Thoracic aorta (tissue), 2 donors: ENCODE data around the gene AK9. TPM values are rescaled to one million over a fixed set of nuclear protein-coding genes. Genes with fewer than 3 reads are reported as not detected.

Experiments
- ATAC-seq: fragments of 150-250 bp; one replicate; pipeline ENCODE4 v1.8.0; 2017; ENCODE audit warnings: low read depth; ENCODE audit not compliant: insufficient number of reproducible peaks, low FRiP score
- DNase-seq: peaks from one replicate; pipeline ENCODE4 v3.0.0-alpha.2; 2020; ENCODE audit warnings: low spot score
- H3K27ac ChIP-seq, 2 donors: fragments of 200-600 bp; sonication (generic); 1 replicate in 1 of 2; 2 replicates in 1 of 2; pipeline ENCODE4 v1.5.1; 2016; ENCODE audit warnings: mild to moderate bottlenecking in 2 of 2, moderate library complexity in 2 of 2
- H3K27me3 ChIP-seq: fragments of 200-600 bp; sonication (generic); replicated peaks from 2 replicates; pipeline ENCODE4 v1.6.0; 2016; ENCODE audit warnings: mild to moderate bottlenecking; ENCODE audit not compliant: insufficient read depth
- H3K36me3 ChIP-seq: fragments of 200-600 bp; sonication (generic); one replicate; pipeline ENCODE4 v1.5.1; 2016
- H3K4me1 ChIP-seq, 2 donors: fragments of 200-600 bp; sonication (generic); 1 replicate in 1 of 2; 2 replicates in 1 of 2; pipeline versions ENCODE4 v1.5.1 to v1.6.0; 2016; ENCODE audit warnings: low read depth in 2 of 2, mild to moderate bottlenecking in 1 of 2; ENCODE audit not compliant: control insufficient read depth in 1 of 2
- H3K4me3 ChIP-seq: fragments of 200-600 bp; sonication (generic); 2 replicates; pipeline ENCODE4 v1.5.1; 2016; ENCODE audit warnings: mild to moderate bottlenecking
- H3K9me3 ChIP-seq: fragments of 200-600 bp; sonication (generic); 2 replicates; pipeline ENCODE4 v1.5.1; 2016
- total RNA-seq, 2 donors: library from RNA; depleted of rRNA; stranded (reverse); fragments of >200 nt; gene quantifications; one replicate each; pipeline versions ENCODE4 v1.1.0 to v1.2.3, GENCODE V29; 2016
- TF ChIP-seq, protein P1 (sequence below): fragments of 200-600 bp; sonication (generic); IDR thresholded peaks from one replicate; pipeline ENCODE4 v1.5.1; 2019; ENCODE audit warnings: antibody characterized with exemption

The AK9 gene
- 10 to 100 TPM; 12.5 to 12.8 TPM for total RNA-seq

DNA sequence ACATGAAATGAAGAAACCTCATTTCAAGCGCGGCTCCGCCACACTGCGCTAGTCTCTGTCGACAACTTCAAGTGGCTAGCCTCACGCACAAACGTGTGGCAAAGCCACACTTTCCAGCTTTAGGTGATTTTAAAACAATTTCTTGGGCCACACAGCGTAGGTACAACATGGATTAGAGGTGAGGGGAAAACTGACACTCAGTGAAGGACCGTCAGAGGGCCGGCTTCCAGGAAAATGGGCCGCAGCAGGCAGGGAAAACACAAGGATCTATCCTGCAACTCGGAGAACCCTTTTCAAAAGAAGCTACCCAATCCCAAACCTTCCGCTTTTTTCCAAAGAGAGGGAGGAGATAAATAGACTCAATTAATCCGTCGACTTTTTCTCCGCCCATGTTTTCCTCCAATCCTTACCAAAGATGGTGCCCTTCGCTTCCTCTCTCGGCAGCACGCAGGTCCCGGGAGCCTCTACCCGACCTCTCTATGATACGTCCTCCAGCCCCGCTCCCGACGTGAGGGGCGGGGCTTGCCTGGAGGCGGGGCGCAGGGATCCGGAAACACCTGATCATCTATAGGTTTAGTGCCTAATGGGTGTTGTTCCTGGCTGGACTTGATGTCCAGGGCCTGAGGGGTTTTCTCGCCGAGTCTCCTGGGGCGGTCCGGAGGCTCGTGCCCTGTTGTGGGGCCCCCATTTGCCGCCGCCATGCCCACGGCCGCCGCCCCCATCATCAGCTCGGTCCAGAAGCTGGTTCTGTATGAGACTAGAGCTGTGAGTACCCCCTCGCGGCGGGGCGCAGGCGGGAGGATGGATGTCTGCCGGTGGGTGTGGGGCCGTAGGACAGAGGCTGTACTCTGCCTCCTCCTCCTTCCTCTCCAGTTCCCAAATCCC is at the start of gene AK9, which contains the start of gene FIG4:
Gene AK9 (minus strand): TSS at position 466 of the 885 bp plus-strand sequence. CDS start 15,457 bp downstream, outside the sequence.
Gene FIG4 (plus strand): TSS at position 560 of the 885 bp plus-strand sequence. CDS start 140 bp downstream, at position 700.
- Histone ChIP-seq H3K4me3 (peak within 1 kb of the TSS; percentile 99), H3K4me1 (peaks cover 5 to 34% of the 10 kb centered on the region in 2 donors), H3K27me3 (no peaks in the 10 kb centered on the region), H3K36me3 (no peaks in the 10 kb centered on the region), H3K9me3 (no peaks in the 10 kb centered on the region), H3K27ac (peak within 1 kb of the TSS; percentile 85 to 92)
- TF ChIP-seq, protein P1, sequence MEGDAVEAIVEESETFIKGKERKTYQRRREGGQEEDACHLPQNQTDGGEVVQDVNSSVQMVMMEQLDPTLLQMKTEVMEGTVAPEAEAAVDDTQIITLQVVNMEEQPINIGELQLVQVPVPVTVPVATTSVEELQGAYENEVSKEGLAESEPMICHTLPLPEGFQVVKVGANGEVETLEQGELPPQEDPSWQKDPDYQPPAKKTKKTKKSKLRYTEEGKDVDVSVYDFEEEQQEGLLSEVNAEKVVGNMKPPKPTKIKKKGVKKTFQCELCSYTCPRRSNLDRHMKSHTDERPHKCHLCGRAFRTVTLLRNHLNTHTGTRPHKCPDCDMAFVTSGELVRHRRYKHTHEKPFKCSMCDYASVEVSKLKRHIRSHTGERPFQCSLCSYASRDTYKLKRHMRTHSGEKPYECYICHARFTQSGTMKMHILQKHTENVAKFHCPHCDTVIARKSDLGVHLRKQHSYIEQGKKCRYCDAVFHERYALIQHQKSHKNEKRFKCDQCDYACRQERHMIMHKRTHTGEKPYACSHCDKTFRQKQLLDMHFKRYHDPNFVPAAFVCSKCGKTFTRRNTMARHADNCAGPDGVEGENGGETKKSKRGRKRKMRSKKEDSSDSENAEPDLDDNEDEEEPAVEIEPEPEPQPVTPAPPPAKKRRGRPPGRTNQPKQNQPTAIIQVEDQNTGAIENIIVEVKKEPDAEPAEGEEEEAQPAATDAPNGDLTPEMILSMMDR, result no peak
- ATAC-seq (peak; percentile 91), DNase-seq (peak; percentile 85)

DNA sequence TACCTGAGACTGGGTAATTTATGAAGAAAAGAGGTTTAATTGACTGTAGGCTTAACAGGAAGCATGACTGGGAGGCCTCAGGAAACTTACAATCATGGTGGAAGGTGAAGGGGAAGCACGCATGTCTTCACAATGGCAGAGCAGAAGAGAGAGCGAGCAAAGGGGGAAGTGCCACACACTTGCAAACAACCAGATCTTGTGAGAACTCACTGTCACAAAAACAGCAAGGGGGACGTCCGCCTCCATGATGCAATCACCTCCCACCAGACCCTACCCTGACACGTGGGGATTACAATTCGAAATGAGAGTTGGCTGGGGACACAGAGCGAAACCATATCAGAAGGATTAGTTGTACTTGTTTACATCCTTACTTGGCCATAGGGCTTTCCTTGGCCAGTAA is 49.8 kb upstream of the AK9 start:
- DNase-seq, result no peak
- TF ChIP-seq, protein P1, result no peak
- Histone ChIP-seq H3K4me1 (no peaks in the 10 kb centered on the region), H3K9me3 (no peaks in the 10 kb centered on the region), H3K36me3 (peaks cover 11% of the 10 kb centered on the region), H3K27me3 (no peaks in the 10 kb centered on the region), H3K4me3 (no peak overlapping the region), H3K27ac (no peak overlapping the region)
- ATAC-seq, result no peak

DNA sequence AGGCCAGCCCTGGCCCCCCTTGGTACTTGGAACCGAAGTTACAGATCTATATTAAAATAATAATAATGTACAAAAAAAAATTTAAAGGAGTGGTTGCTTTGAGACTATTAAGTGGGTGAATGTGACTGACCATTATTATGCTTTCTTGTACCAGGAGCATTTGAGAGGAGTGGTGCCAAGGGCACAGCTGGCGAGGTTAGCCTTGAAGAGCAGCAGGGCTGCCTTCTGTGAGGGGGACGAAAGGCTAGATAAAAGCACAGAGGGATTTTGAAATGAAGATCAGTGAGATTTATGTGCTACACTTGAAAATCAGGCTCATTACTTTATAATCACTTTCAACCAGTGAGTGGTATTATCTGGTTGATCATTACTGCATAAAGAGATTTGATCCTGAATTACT is 48.7 kb upstream of the AK9 start:
- Histone ChIP-seq H3K36me3 (peaks cover 15% of the 10 kb centered on the region), H3K27ac (no peak overlapping the region), H3K27me3 (no peaks in the 10 kb centered on the region), H3K9me3 (no peaks in the 10 kb centered on the region), H3K4me1 (no peaks in the 10 kb centered on the region), H3K4me3 (no peak overlapping the region)
- DNase-seq, result no peak
- no peak for ATAC-seq
- TF ChIP-seq, protein P1, result no peak

DNA sequence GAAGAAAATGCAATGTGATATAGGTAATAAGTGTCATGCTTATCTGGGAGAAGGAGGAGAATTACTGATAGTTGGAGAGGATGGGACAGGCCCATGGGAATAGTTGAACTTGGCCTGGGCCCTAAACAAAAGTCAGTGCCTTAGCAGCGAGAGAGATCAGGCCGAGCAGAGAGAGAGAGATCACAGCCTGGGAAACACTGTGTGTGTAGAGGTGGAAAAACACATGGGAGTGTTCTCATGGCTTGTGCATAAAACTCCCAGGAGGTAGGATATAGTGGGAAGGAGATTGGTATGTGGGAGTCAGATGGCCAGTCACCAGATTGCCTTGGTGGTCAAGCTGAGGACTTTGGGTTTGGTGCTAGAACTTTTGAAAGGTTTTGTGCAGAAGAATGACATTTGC is 47.7 kb upstream of the AK9 start:
- TF ChIP-seq, protein P1, result no peak
- Histone ChIP-seq H3K27ac (no peak overlapping the region), H3K36me3 (peaks cover 15% of the 10 kb centered on the region), H3K4me3 (no peak overlapping the region), H3K27me3 (no peaks in the 10 kb centered on the region), H3K4me1 (no peaks in the 10 kb centered on the region), H3K9me3 (no peaks in the 10 kb centered on the region)
- DNase-seq (no peak), ATAC-seq (no peak)

DNA sequence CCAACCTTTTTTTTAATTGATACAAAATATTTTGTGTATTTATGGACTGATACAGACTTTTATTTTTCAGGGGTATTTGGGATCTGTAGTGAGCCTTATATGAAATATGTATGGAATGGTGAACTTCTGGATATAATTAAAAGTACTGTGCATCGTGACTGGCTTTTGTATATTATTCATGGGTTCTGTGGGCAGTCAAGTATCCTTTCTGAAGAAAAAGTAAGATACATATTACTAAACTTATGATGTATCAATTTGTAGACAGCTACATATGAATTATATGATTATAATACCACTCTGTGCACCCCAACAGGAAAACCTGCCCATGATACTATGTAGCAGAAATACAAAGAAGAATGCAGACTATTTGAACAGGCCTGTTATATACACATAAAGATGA is 47.3 kb upstream of the AK9 start:
- H3K9me3 ChIP-seq, result no peaks in the 10 kb centered on the region
- DNase-seq (no peak), ATAC-seq (no peak)
- no peaks in the 10 kb centered on the region for H3K4me1 ChIP-seq
- no peaks in the 10 kb centered on the region for H3K27me3 ChIP-seq
- H3K36me3 ChIP-seq, result peaks cover 15% of the 10 kb centered on the region
- TF ChIP-seq, protein P1, result no peak
- H3K27ac ChIP-seq, result no peak overlapping the region
- no peak overlapping the region for H3K4me3 ChIP-seq
